NCI-H1436 treated with DMSO at 0.1 percent for 48 hours (cell line): ENCODE measurements around the gene REEP6.
A peak's percentile ranks its signal among the peaks of the same experiment; 100 is the strongest.
"Not testable (repeated sequence)": the region's sequence is repeated elsewhere in the genome, so short reads cannot be mapped to it uniquely, and the experiment has no call there.

ENCODE experiments used
- DNase-seq: peaks from one replicate; lab custom pipeline; 2025; lab: John Stamatoyannopoulos, UW

The REEP6 gene

DNA sequence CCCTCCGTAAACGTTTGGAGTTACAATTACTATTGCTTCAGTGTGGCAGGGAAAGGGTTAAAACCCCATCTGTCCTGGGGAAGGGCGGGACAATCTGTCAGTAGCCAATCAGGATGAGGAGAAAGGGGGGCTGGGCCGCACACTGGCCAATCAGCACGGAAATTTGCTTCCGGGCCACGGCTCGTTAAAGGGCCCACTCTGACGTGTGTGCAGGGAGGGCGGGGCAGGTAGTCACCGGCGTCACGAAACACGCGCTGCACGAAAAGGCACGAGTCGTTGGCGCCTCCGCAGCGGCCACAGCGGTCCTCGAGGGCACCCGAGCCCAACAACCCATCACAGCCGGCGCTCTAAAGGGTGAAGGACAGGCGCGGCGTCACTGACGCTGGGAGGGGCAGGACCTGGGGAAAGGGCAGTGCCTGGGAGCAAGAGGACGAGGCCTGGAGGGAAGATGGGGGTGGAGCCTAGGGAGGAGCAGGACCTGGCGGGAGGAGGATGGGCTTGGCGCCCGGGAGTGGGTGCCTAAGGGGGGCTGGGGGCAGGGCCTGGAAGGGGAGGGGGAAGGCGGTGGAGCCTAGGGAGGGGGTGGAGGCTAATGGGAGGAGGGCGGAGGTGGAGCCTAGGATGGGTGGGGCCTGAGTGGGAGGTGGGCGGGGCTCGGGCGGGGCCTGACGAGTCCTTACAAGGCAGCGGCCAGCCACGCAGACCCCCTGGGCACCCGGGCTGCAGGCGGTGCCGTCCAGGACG lies 17.0 kb downstream of the REEP6 start:
- DNase-seq: peak; percentile 63

DNA sequence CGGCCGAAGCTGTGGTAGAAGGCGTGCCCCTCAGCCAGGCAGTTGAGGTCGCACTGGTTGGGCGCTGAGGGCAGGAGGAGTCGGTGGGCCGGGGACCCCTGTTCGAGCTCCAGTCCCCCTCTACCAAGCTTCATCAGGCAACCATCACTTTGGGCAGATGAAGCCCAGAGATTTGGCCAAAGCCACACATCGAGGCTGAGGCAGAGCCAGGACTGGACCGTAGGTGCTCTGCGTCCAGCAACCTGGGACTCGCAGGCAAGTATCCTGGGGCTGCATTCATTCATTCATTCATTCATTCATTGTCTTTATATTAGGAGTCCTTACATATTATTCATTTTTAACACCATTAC lies 17.5 kb downstream of the REEP6 start:
- no peak for DNase-seq

DNA sequence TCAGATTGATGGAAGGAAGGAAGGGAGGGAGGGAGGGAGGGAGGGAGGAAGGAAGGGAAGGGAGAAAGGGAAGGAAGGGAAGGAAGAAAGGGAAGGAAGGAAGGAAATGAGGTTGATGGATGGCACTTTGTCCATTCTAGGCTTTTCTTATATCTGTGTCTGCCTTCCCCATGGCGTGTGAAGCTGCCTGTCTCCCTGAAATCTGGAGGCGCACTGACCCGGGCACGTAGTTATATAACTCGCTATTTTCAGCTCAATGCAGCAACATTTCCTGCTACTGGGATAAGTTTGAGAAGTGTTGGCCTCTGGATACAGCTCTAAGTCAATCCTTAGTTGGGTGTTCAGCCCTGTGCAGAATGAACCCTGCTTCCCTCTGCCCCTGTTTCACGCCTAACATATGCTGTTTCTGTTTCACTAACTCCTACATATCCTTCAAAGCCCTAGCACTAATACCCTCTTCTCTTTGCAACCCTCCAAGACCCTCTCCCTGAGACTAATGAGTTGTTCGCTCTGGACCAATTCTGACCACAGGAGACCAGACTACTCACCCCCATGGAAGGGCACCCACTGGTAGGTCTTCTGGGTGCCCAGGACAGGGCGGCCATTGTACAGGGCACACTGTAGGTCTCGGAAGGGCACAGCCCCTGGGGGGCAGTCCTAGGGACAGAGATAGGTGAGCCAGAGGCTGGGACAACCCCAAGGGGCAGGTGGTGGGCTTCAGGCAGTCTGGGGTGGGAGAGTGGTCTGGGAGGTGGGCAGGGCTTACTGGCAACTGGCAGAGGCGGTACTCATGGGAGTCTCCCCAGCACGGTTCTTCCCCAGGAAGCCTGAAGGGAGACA lies 18.8 kb downstream of the REEP6 start:
- DNase-seq: no peak

DNA sequence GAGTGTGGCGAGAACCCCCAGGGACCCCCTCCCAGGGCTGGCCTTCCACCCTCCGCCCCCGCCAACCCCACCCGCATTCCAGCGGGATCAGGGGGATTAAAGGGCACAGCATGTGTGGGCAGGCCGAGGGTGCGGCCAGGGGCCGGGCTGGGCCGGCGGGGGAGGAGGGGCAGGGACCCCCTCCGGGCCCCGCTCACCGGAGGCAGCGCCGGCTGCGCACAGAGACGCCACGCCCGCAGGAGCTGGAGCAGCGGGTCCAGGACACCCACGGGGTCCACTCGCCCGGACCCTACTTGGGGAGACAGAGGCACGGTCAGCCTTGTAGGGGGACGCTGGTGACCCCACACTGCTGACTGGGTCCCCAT lies 19.4 kb downstream of the REEP6 start:
- no peak for DNase-seq

DNA sequence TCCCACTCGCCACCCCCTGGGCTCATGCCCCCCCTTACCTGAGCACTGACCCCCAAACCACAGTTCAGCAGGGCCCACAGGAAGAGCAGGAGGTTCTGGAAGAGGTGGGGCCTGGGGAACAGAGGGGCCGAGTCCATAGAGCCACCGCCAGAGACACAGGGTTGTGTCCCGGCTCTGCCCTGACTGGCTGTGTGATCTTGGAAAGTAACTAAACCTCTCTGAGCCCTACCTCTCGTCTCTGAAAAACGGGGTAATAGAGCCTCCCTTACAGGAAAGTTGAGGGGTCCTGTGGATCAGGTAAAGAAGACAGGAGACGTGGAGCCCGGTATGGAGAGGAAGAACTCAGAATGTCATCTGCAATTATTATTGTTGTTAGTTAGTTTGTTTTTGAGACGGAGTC lies 19.8 kb downstream of the REEP6 start:
- no peak for DNase-seq

DNA sequence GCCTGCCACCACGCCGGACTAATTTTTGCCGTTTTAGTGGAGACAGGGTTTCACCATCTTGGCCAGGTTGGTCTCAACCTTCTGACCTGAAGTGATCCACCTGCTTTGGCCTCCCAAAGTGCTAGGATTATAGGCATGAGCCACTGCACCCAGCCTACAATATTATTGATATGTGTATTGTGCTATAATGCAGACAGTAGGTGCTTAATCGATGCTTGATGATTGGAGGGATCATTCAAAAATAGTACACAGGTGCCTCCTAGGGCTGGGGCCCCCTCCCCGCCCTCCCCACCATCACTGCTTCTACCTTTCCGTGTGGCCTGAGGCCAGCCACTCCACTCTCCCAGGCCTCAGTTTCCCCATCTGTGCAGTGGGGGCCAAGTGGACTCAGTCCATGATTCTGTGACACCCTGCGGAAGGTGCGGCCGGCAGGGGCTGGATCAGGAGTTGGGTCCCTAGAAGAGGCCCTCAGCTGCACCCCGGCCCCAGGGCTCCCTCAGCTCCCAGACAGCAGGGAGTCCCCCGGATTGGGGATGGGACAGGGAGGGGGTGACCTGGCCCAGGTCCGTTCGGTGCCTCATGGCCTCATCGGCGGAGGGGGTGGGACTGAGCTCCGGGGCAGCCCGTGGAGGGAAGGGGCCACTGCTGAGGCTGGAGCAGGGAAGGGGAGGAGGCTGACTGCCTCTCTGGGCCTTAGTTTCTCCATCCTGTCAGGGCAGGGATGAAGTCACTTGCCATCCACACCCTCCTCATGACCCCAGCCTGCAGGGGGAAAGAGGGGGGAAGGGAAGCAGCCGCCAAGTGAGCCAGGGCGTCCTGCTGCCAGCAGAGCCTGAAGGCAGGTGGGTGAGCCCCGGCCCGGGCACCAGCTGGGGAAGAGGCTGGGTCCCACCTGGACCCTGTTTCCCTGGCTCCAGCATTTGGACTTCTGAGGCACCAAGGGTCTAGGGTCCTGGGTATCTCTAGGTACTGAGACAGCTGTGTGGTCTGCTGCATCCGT lies 20.6 kb downstream of the REEP6 start:
- no peak for DNase-seq

DNA sequence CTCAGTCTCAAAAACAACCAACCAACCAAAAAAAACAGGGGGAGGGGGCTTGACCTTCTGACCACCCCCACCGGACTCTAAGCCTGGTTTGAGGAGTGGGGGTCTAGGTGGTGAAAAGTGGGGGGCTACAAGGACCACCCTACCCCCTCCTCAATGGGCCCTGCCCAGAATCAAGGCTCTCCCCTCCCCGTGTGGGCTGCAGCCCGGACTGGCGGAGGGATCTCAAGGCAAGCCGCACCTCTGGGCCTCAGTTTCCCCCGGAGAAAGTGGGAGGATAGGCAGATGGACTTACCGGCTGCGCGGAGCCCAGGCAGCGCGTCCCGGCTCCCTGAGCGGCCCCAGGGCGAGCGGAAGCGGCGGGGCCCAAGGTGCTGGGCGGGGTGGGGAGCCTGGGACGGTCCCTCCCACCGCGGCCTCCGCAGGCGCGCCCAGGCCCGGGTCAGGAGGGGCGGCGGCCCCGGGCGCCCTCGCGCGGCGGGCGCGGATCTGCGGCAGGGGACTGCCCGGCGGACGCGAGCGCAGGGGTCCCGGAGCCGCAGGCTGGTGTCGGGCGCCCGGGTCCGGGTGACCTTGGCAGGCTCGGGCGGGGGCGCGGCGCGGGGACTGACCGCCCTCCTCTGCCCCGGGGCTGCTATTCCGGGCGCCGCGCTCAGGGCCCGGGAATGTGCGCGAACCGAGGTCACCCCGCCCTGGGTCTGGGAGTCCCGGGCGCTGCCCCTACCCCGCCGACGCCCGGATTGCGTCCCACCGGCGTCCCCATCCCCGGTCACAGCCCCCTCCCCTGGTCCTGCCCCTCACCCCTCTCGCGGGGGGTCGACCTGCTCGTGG lies 21.9 kb downstream of the REEP6 start, which contains the start of gene ADAMTSL5:
Gene ADAMTSL5 (minus strand): TSS at position 349 of the 828 bp plus-strand sequence. CDS start 2,076 bp downstream, outside the sequence.
- DNase-seq: no peak

DNA sequence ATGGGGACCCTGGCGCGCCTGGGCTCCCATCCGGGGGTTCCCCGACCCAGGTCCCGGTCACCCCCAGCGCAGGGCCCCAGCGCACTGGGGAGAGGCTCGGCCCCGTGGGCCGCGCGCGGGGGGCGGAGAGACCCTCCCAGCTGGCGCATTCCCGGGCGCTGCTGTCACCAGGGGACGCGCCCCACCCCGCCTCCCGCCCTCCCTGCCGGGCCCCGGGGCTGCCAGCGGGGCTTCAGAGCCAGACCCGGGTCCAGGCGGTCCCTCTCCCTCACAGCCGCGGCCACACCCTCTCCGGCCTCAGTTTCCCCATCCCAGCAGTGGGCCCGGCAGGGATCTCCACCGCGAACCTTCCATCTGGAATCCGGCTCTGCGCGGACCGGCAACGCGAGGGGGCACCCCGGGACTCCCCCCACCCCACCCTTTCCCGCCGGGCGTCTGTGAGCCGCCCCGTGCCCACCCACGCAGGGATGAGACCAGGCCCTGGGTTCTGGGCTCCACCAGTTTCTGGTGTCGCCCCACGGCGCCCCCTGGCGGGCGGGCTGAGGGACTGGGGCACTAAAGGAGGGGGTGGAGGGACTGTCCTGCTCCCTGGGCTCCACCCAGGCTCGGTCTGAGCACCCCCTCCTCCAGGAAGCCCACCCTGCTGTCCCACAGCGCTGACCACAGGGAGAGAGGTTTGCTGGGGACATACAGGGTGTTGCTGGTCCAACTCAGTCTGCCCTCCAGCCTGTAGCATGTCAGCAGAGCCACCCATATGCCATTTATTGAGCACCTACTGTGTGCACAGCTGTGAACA lies 22.7 kb downstream of the REEP6 start:
- DNase-seq: no peak

DNA sequence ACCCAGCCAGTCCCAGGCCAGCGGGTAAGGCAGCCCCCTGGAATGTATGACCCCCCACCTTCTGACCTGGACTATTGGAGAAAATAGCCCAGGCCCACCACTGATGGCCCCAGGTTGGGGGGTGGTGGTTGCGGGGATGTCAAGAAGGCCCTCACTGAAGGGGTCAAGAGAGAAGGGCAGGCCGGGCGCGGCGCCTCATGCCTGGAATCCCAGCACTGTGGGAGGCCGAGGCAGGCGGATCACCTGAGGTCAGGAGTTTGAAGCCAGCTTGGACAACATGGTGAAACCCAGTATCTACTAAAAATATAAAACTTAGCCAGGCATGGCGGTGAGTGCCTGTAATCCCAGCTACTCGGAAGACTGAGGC lies 23.3 kb downstream of the REEP6 start:
- no peak for DNase-seq

DNA sequence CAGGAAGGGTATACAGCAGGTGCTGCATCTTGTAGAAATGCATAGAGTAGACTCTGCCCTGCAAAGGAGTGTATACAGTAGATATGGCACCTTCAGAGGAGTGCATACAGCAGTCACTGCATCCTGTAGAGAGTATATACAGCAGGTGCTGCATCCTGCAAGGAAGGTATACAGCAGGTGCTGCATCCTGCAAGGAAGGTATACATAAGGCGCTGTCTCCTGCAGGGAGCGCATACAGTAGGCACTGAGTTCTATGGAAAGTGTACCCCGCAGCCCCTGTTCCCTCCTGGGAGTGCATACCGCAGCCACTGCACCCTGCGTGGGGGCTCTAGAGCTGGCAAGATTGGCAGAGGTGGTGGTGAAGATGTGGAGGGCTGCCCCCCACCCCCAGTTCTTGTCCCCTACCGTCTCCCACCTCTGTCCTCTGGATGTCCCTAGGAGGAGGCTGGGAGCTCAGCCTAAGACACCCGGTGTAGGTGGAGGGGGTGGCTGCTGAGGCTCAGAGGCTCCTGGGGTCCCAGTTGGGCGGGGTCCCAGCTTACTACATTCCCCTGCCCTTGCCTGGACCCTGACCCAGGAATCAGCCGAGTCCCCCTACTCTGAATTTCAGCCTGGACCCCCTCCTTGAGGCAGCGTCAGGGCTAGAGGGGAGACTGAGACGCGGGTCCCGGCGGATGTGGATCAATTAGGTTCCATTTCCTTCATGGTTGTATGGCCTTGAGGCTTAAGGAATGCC lies 24.2 kb downstream of the REEP6 start:
- no peak for DNase-seq

DNA sequence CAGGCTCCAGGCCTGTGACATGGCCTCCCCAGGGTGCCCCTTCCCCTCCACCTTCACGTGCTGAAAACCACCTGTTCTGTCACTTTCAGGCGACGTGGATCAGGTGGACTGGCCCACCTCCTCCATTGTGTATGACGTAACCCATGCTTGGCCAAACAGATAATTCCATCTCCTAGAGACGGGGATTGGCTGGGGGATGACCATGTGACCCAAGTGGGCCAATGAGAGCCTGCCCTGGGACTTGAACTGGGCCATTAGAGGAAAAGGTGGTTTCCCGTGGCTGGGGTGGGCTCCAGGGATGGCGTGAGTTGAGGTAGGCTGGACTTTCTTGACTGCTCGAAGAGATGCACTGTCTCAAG lies 25.4 kb downstream of the REEP6 start:
- DNase-seq: no peak

DNA sequence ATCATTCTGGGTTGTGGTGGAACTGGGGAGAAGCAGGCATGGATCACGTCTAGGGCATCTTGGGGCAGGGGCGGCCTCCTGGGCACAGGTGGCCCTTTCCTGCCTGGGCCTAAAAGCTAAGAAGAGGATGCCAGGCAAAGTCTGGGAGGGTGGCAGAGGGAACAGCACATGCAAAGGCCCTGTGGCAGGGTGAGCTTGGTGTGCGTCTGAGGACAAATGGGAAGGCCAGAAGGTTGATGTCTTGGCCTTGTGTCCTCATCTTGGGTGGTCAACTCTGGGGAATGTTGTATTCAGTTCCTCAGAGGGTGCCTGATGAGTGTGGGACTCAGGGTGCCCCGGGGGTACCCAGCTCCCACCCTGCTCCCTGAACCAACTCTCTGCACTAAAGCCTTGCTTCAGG lies 27.5 kb downstream of the REEP6 start:
- DNase-seq: no peak

DNA sequence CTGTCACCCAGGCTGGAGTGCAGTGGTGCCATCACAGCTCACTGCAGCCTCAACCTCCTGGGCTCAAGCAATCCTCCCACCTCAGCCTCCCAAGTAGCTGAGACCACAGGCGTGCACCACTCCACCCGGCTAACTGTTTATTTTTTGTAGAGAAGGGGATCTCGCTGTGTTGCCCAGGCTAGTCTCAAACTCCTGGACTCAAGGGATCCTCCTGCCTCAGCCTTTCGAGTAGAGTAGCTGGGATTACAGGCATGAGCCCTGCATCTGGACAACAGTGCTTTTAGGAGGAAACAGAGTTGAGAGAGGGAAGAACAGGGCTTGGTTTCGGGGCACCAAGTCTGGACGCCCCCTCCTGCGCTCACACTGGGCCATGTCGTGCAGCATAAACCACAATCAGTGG lies 28.8 kb downstream of the REEP6 start:
- DNase-seq: not testable (repeated sequence)

DNA sequence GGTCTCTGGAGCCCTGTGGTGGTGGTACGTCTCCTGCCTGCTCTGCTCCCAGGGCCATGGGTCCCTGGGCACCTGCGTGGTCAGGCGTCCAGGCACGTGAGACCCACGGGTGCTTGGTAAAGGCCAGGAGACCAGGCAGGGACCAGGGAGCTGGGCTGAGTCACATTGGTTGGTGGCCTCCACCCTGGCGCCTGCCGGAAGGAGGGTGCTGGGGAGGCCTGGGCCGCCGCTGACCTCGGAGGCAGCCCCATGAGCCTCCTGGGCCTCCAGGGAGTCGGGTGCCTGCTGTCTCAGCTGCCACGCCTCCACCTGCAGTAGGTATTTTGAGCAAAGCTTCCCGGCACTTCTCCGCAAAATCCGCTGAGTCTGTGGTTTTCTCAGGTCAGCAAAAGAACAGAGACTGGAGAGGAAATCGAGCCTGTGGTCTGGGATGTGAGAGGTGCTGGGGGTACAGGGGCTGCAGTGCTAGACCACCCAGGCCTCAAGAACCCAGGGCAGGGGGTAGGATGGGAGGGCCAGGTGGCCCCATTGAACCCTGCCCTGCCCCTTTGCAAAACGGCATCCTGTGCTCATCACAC lies 29.3 kb downstream of the REEP6 start:
- DNase-seq: no peak

DNA sequence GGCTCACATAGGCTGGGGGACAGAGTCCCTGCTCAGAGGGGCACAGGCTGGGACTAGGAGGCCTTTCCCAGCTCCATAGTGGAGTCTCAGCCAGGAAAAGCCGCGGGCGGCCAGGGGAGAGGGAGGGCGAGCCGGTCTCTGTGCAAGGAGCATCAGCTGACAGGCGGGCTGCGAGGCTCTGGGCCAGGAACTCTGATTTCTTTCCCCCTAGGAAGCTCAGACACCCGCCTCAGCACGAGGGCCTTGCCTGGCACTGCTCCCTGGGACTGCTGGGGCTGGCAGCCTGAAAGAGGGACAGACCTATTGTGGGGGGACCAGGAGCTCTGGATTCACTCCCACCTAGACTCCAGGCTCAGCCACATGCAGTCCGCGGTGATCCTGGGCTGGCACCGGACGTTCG lies 30.7 kb downstream of the REEP6 start:
- no peak for DNase-seq

DNA sequence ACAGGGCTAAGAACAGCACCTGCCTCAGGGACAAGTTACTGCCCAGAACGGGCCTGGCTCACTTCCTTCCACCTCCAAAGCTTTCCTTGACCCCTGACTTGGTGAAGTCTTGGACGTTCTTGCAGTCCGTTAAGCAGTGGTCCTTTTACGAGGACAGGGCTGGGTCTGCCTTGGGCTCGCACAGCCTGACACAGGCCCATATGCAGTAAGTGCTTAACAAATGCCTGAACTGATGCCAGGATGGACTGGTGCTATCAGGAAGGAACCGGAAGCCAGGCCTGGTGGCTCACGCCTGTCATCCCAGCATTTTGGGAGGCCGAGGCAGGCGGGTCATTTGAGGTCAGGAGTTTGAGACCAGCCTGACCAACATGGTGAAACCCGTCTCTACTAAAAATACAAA lies 31.1 kb downstream of the REEP6 start:
- no peak for DNase-seq

DNA sequence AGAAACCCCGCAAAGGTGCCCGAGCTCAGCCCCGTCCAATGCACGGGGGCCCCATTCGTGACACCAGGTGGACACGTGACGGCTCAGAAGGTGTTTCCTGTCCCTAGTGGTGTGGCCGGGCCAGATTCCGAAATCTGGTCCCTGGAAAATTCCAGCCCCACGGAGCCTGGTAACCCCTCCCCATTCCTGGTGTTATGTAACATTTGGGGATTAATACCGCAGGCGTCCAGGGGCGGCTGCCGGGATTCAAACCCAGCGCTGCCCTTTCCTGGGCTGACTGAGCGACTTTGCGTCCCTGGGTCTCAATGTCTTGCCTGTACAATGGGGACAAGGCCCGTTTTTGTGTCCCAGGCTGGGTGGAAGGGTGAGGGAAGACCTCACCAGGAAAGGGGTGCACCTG lies 31.9 kb downstream of the REEP6 start:
- no peak for DNase-seq

DNA sequence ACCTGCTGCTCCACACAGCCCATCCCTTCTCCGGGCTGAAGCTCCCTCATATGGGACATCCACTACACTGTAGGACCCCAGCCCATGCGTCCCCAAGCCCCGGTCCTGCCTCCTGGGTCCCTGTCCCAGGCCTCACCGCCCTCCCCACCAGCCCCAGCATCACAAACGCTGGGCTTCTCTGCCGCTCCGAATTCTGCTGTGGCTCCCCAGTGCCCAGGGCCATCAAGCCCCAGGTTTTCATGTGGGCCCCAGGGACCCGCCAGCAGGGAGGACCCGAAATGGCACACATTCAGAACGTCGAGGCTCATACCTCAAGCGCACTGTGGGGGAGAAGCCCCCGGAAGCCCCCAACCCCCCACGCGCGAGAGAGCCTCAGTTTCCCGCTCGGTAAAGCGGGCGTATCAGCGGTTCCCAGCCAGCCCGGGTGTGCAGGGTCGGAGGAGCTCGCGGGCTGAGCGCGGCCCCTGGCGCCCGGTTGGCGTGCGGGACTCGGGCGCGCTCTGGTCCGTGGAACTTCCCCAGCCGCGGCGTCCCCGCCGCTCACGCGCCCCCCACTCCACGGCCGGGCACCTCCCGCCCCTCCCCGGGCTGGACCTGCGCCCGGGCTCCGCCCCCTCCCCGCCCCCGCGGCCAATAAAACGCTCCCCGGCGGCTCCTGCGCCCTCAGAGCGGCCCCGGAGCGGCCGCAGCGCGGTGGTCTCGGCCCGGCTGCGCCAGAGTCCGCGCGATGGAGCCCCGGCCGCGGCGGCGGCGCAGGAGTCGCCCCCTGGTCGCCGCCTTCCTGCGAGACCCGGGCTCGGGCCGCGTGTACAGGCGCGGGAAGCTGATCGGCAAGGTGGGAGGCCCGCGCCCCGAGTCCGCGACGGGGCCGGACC lies 32.7 kb downstream of the REEP6 start, which contains the start of gene PLK5:
Gene PLK5 (plus strand): TSS at position 666 of the 875 bp plus-strand sequence. CDS start 2,920 bp downstream, outside the sequence.
- DNase-seq: no peak
